ENCODE measurements around the gene PROS1. TPM values are rescaled to one million over a fixed set of nuclear protein-coding genes. Genes with fewer than 3 reads are reported as not detected.

Gene PROS1
- total and polyA plus RNA-seq, 10 of the 15 experiments (the other 5 are each of a cell fraction or from before 2014, with no cell fraction given): 0.10 TPM; not detected in 9

GRCh38 chr3:93910097-93910496, 63.6 kb downstream of the PROS1 start (continued):
- no peak for TF ChIP-seq ZBTB33 (IDR thresholded peaks at IDR 0.05)
- TF ChIP-seq IRF4 (IDR thresholded peaks at IDR 0.05; ENCODE audit: low read depth, low read length): no peak
- TF ChIP-seq RFX5 (IDR thresholded peaks at IDR 0.05; ENCODE audit: low read depth, low read length): no peak
- no peak for TF ChIP-seq ASH2L (IDR thresholded peaks at IDR 0.05; ENCODE audit: borderline replicate concordance, low read depth)
- TF ChIP-seq ATF7 (IDR thresholded peaks at IDR 0.05; ENCODE audit: low read depth): no peak
- no peak for TF ChIP-seq BCL11A (IDR thresholded peaks at IDR 0.05; ENCODE audit: low read depth, low read length)

GRCh38 chr3:93907132-93907531, 66.6 kb downstream of the PROS1 start:
- intact Hi-C loops (cut with micrococcal nuclease; ENCODE audit: unreplicated experiment): no loop called here
- DNase-seq (ENCODE audit: low read depth, low spot score): no peak
- FAIRE-seq: no peak
- Histone ChIP-seq H3K4me3 (no peak overlapping the region), H3K4me2 (ENCODE audit: control insufficient read depth, insufficient read depth) (no peak overlapping the region), H3K27me3 (replicated peaks in 1 of 2; ENCODE audit: control insufficient read depth in 2 of 2, insufficient read depth in 2 of 2, low read length in 1 of 2) (no peaks in the 10 kb centered on the region), H3K27ac (ENCODE audit: control insufficient read depth, insufficient read depth) (no peak overlapping the region), H3K4me1 (ENCODE audit: control insufficient read depth, insufficient read depth, low read length) (no peaks in the 10 kb centered on the region), H3K9me3 (replicated peaks; ENCODE audit: control insufficient read depth, insufficient read depth, low read length) (no peaks in the 10 kb centered on the region; the same call in 2 of the 3 replicates), H2AFZ (ENCODE audit: control insufficient read depth, low read depth, low read length) (no peak overlapping the region), H3K36me3 (ENCODE audit: control insufficient read depth in 2 of 2, insufficient read depth in 2 of 2, low read length in 1 of 2) (no peaks in the 10 kb centered on the region), H3K79me2 (ENCODE audit: control insufficient read depth, insufficient read depth, low read length) (no peaks in the 10 kb centered on the region), H4K20me1 (ENCODE audit: control insufficient read depth, insufficient read depth) (no peaks in the 10 kb centered on the region), H3K9ac (ENCODE audit: control insufficient read depth, insufficient read depth, low read length) (no peak overlapping the region)
- no TSS peak for BruUV-seq (replicated peaks)
- no peak for ATAC-seq
- 0% methylated on average over 1 of the region's 1 CpG for WGBS (ENCODE audit: insufficient coverage, insufficient replicate concordance, low lambda C conversion rate, missing lambda C conversion rate)
- CTCF ChIA-PET: no interaction called here
- SMC1A ChIA-PET (ENCODE audit: uncharacterized antibody, unreplicated experiment): no interaction called here
- in situ Hi-C loops (cut with MboI): no loop called here
- POLR2A ChIA-PET: no interaction called here
- RAD21 ChIA-PET (ENCODE audit: unreplicated experiment): no interaction called here
- TF ChIP-seq BHLHE40 (IDR thresholded peaks at IDR 0.05; ENCODE audit: borderline replicate concordance in 1 of 2, low read depth in 2 of 2, low read length in 1 of 2) (no peak), CHD2 (IDR thresholded peaks at IDR 0.05; ENCODE audit: borderline replicate concordance, low read depth, low read length) (no peak), TCF7 (IDR thresholded peaks at IDR 0.05; ENCODE audit: borderline replicate concordance) (no peak), FOS (IDR thresholded peaks at IDR 0.05; ENCODE audit: borderline replicate concordance, extremely low read depth, insufficient read length) (no peak), EED (IDR thresholded peaks at IDR 0.05; ENCODE audit: low read depth) (no peak), USF2 (IDR thresholded peaks at IDR 0.05; ENCODE audit: borderline replicate concordance, low read depth, low read length) (no peak), ASH2L (IDR thresholded peaks at IDR 0.05; ENCODE audit: borderline replicate concordance, low read depth) (no peak), ZBTB40 (IDR thresholded peaks at IDR 0.05; ENCODE audit: borderline replicate concordance) (no peak), JUNB (IDR thresholded peaks at IDR 0.05) (no peak), CBX3 (IDR thresholded peaks at IDR 0.05; ENCODE audit: borderline replicate concordance, low read depth) (no peak), ETV6 (conservative IDR thresholded peaks at IDR 0.05 in 1 of 2, IDR thresholded peaks at IDR 0.05 in 1 of 2; ENCODE audit: borderline replicate concordance in 1 of 2, low read depth in 1 of 2) (no peak), KDM1A (IDR thresholded peaks at IDR 0.05; ENCODE audit: borderline replicate concordance) (no peak), IKZF1 (conservative IDR thresholded peaks at IDR 0.05) (no peak), ESRRA (IDR thresholded peaks at IDR 0.05; ENCODE audit: low read length) (no peak)

All from GM12878 (cell line).